A549 (cell line): ENCODE measurements around the gene FHIT. TPM values are rescaled to one million over a fixed set of nuclear protein-coding genes. Genes with fewer than 3 reads are reported as not detected.
"Not testable (repeated sequence)": the region's sequence is repeated elsewhere in the genome, so short reads cannot be mapped to it uniquely, and the experiment has no call there.

Experiments
- ATAC-seq, 2 experiments: fragments of 200-7000 bp in 1 of 2; fragments of >200 bp in 1 of 2; cut with Nextera tagmentation in 1 of 2; cut with Tn5 transposase in 1 of 2; 3 replicates each; pipeline versions ENCODE4 v1.8.0 to v1.9.1; 2018 to 2020; ENCODE audit warnings: mild to moderate bottlenecking in 1 of 2, moderate library complexity in 1 of 2
- CTCF ChIA-PET: fragments of 300-600 bp; sonication (Branson Sonifier 250); formaldehyde crosslinking; extraction: SDS; loops from one replicate; lab custom pipeline; 2021; ENCODE audit warnings: antibody characterized with exemption, inconsistent platforms; lab: Yijun Ruan, JAX
- POLR2A ChIA-PET: fragments of 350-600 bp; formaldehyde crosslinking; extraction: SDS; loops from one replicate; lab custom pipeline; 2021; ENCODE audit warnings: antibody characterized with exemption, inconsistent platforms; lab: Yijun Ruan, JAX
- DNase-seq, 2 experiments: peaks; one replicate each; pipeline versions ENCODE4 v3.0.0 to v3.0.0-alpha.2; 2011 to 2016; ENCODE audit warnings: low read depth in 1 of 2, low spot score in 1 of 2
- FAIRE-seq: peaks from 2 replicates; lab custom pipeline; 2011; peaks lifted over from hg19 to GRCh38; lab: Jason Lieb, UNC
- H3K27ac ChIP-seq, 2 experiments: fragments of >200 bp; sonication (Bioruptor Twin); formaldehyde crosslinking; 3 replicates each; pipeline ENCODE4 v1.5.1; 2016 to 2017
- H3K4me1 ChIP-seq: fragments of >200 bp; sonication (Bioruptor Twin); formaldehyde crosslinking; 3 replicates; pipeline ENCODE4 v1.6.1; 2016
- H3K4me2 ChIP-seq: fragments of >200 bp; sonication (Bioruptor Twin); formaldehyde crosslinking; 3 replicates; pipeline ENCODE4 v1.6.1; 2016
- H3K4me3 ChIP-seq: fragments of >200 bp; sonication (Bioruptor Twin); formaldehyde crosslinking; 3 replicates; pipeline ENCODE4 v1.5.1; 2016
- H3K9me3 ChIP-seq: fragments of >200 bp; sonication (Bioruptor Twin); formaldehyde crosslinking; 3 replicates; pipeline ENCODE4 v1.6.1; 2016
- BCL3 ChIP-seq: fragments of >200 bp; sonication (Bioruptor Twin); formaldehyde crosslinking; IDR thresholded peaks from 3 replicates; pipeline ENCODE4 v1.6.1; 2016
- CEBPB ChIP-seq, 2 experiments: fragments of >200 bp in 1 of 2; sonication (Bioruptor Twin) in 1 of 2; formaldehyde crosslinking in 1 of 2; IDR thresholded peaks; 2 replicates each; pipeline ENCODE4 v1.6.1; 2012 to 2016
- EHF ChIP-seq: fragments of 250-450 bp; sonication (Bioruptor Pico); IDR thresholded peaks from 2 replicates; pipeline ENCODE4 v1.5.0; 2020; ENCODE audit warnings: mild to moderate bottlenecking
- EHMT2 ChIP-seq: fragments of 200-600 bp; sonication (generic); IDR thresholded peaks from 2 replicates; pipeline ENCODE4 v1.6.1; 2016; ENCODE audit warnings: antibody characterized with exemption, low read depth, mild to moderate bottlenecking, moderate library complexity
- EP300 ChIP-seq, 2 experiments: fragments of >200 bp; sonication (Bioruptor Twin); formaldehyde crosslinking; IDR thresholded peaks; 2 replicates in 1 of 2; 3 replicates in 1 of 2; pipeline ENCODE4 v1.6.1; 2016 to 2017
- FOSL2 ChIP-seq, 2 experiments: fragments of 450-650 bp in 1 of 2; fragments of >200 bp in 1 of 2; sonication (Bioruptor Twin) in 1 of 2; formaldehyde crosslinking; IDR thresholded peaks; 2 replicates each; pipeline versions ENCODE4 v1.5.0 to v1.6.1; 2016 to 2020; ENCODE audit warnings: mild to moderate bottlenecking in 1 of 2, moderate library complexity in 1 of 2
- GATA3 ChIP-seq: IDR thresholded peaks from 2 replicates; pipeline ENCODE4 v1.6.1; 2012; ENCODE audit warnings: borderline replicate concordance
- HES2 ChIP-seq: fragments of >200 bp; sonication (Bioruptor Twin); formaldehyde crosslinking; IDR thresholded peaks from 2 replicates; pipeline ENCODE4 v1.6.1; 2016
- HEYL ChIP-seq: fragments of 250-450 bp; sonication (Bioruptor Pico); IDR thresholded peaks from 2 replicates; pipeline ENCODE4 v1.8.0; 2021; ENCODE audit warnings: mild to moderate bottlenecking, moderate library complexity
- HOXB5 ChIP-seq: fragments of 250-450 bp; sonication (Bioruptor Pico); IDR thresholded peaks from 2 replicates; pipeline ENCODE4 v1.5.0; 2020; ENCODE audit warnings: mild to moderate bottlenecking, moderate library complexity
- JUNB ChIP-seq: fragments of >200 bp; sonication (Bioruptor Twin); formaldehyde crosslinking; IDR thresholded peaks from 2 replicates; pipeline ENCODE4 v1.6.1; 2016
- NFE2L2 ChIP-seq: fragments of 150-350 bp; conservative IDR thresholded peaks from 2 replicates; pipeline ENCODE4 v1.6.1; 2014; ENCODE audit warnings: low read length
- NPAS2 ChIP-seq: fragments of 250-450 bp; sonication (Bioruptor Pico); IDR thresholded peaks from 2 replicates; pipeline ENCODE4 v1.8.0; 2022; ENCODE audit warnings: mild to moderate bottlenecking, moderate library complexity, borderline replicate concordance
- PHF8 ChIP-seq: fragments of 200-600 bp; sonication (generic); IDR thresholded peaks from 2 replicates; pipeline ENCODE4 v1.6.1; 2016; ENCODE audit warnings: low read depth, mild to moderate bottlenecking, antibody characterized with exemption, moderate library complexity, borderline replicate concordance
- POLR2AphosphoS2 ChIP-seq: conservative IDR thresholded peaks from 2 replicates; pipeline ENCODE4 v1.6.1; 2012; ENCODE audit warnings: low read length, improper control_type of control experiment, inconsistent platforms
- RAD21 ChIP-seq, 2 experiments: fragments of >200 bp in 1 of 2; sonication (Bioruptor Twin) in 1 of 2; formaldehyde crosslinking in 1 of 2; IDR thresholded peaks in 1 of 2; conservative IDR thresholded peaks in 1 of 2; 2 replicates in 1 of 2; 3 replicates in 1 of 2; pipeline ENCODE4 v1.6.1; 2012 to 2018; ENCODE audit warnings: inconsistent platforms in 1 of 2
- RARB ChIP-seq: fragments of 250-450 bp; sonication (Bioruptor Pico); IDR thresholded peaks from 2 replicates; pipeline ENCODE4 v1.8.0; 2021; ENCODE audit warnings: mild to moderate bottlenecking, moderate library complexity
- RCOR1 ChIP-seq: fragments of 150-350 bp; IDR thresholded peaks from 2 replicates; pipeline ENCODE4 v1.6.1; 2014; ENCODE audit warnings: antibody characterized with exemption, low read length, low read depth
- SMC3 ChIP-seq: fragments of >200 bp; sonication (Bioruptor Twin); formaldehyde crosslinking; IDR thresholded peaks from 3 replicates; pipeline ENCODE4 v1.6.1; 2018; ENCODE audit warnings: inconsistent platforms
- SREBF2 ChIP-seq: fragments of 450-650 bp; IDR thresholded peaks from 2 replicates; pipeline ENCODE4 v1.6.1; 2014; ENCODE audit warnings: mild to moderate bottlenecking, moderate library complexity
- TP53 ChIP-seq: fragments of 250-450 bp; sonication (Bioruptor Pico); IDR thresholded peaks from 2 replicates; pipeline ENCODE4 v1.5.0; 2021; ENCODE audit warnings: mild to moderate bottlenecking, moderate library complexity
- ZC3H11A ChIP-seq: fragments of 450-650 bp; IDR thresholded peaks from 2 replicates; pipeline ENCODE4 v1.6.1; 2014; ENCODE audit warnings: antibody characterized with exemption, mild to moderate bottlenecking
- ZSCAN20 ChIP-seq: fragments of 250-450 bp; sonication (Bioruptor Pico); IDR thresholded peaks from 2 replicates; pipeline ENCODE4 v1.8.0; 2022; ENCODE audit warnings: mild to moderate bottlenecking, moderate library complexity
- WGBS: methylation state at CpG from one replicate; pipeline ENCODE4 v1.1.6; 2017; ENCODE audit errors: missing lambda C conversion rate; 5-methylcytosine and 5-hydroxymethylcytosine counted together
- polyA plus RNA-seq, 4 experiments: library from polyadenylated mRNA; depleted of rRNA in 3 of 4; stranded (reverse); fragments of >200 nt; fragmentation: RNase III in 1 of 4; extraction: RNeasy Plus Mini Kit Qiagen cat#74134 plus additional on column Dnase treatment in 1 of 4; gene quantifications; 2 replicates in 3 of 4; 3 replicates in 1 of 4; pipeline ENCODE4 v1.2.3, GENCODE V29; 2011 to 2017
- TF ChIP-seq, protein P1 (sequence below): fragments of >200 bp; sonication (Bioruptor Twin); formaldehyde crosslinking; IDR thresholded peaks from 3 replicates; pipeline ENCODE4 v1.5.1; 2016

Gene FHIT
- polyA plus RNA-seq, 2 of the 4 experiments (the other 2 are of a cell fraction): 0.76 to 0.92 TPM

- H3K4me2 ChIP-seq: no peak overlapping the region
- ChIA-PET CTCF (no interaction called here), POLR2A (no interaction called here)
- no peak overlapping the region for H3K27ac ChIP-seq
- no peak for DNase-seq
- no peak for TF ChIP-seq RCOR1
- TF ChIP-seq RAD21 (conservative IDR thresholded peaks at IDR 0.05 in 1 of 2, IDR thresholded peaks at IDR 0.05 in 1 of 2): no peak
- 46% methylated on average over 4 of the region's 4 CpGs for WGBS
- H3K9me3 ChIP-seq: no peaks in the 10 kb centered on the region
- H3K4me1 ChIP-seq: no peaks in the 10 kb centered on the region
- FAIRE-seq: no peak
- H3K4me3 ChIP-seq: no peak overlapping the region
- ATAC-seq: no peak
These were observed 32.7 kb downstream of the FHIT start for GRCh38 chr3:61218504-61218903.

GRCh38 chr3:61216171-61216570 lies 35.1 kb downstream of the FHIT start:
- FAIRE-seq, H3K4me3 ChIP-seq, CTCF ChIA-PET, ATAC-seq, H3K9me3 ChIP-seq, POLR2A ChIA-PET, H3K4me2 ChIP-seq, H3K4me1 ChIP-seq, H3K27ac ChIP-seq, DNase-seq: not testable (repeated sequence)
- WGBS: 26% methylated on average over 3 of the region's 3 CpGs

- Histone ChIP-seq H3K9me3 (no peaks in the 10 kb centered on the region), H3K4me1 (no peaks in the 10 kb centered on the region), H3K4me2 (no peak overlapping the region), H3K27ac (no peak overlapping the region), H3K4me3 (no peak overlapping the region)
- POLR2A ChIA-PET: no interaction called here
- TF ChIP-seq GATA3 (no peak), FOSL2 (IDR thresholded peaks at IDR 0.05) (no peak), FOSL2 (CRISPR knock-in tag; IDR thresholded peaks at IDR 0.05) (no peak), SREBF2 (no peak), HES2 (no peak), EP300 (IDR thresholded peaks at IDR 0.05) (no peak), RARB (CRISPR knock-in tag) (no peak)
- TF ChIP-seq, protein P1, sequence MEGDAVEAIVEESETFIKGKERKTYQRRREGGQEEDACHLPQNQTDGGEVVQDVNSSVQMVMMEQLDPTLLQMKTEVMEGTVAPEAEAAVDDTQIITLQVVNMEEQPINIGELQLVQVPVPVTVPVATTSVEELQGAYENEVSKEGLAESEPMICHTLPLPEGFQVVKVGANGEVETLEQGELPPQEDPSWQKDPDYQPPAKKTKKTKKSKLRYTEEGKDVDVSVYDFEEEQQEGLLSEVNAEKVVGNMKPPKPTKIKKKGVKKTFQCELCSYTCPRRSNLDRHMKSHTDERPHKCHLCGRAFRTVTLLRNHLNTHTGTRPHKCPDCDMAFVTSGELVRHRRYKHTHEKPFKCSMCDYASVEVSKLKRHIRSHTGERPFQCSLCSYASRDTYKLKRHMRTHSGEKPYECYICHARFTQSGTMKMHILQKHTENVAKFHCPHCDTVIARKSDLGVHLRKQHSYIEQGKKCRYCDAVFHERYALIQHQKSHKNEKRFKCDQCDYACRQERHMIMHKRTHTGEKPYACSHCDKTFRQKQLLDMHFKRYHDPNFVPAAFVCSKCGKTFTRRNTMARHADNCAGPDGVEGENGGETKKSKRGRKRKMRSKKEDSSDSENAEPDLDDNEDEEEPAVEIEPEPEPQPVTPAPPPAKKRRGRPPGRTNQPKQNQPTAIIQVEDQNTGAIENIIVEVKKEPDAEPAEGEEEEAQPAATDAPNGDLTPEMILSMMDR: no peak
- no peak for FAIRE-seq
- no peak for ATAC-seq
- CTCF ChIA-PET: no interaction called here
- WGBS: 80% methylated on average over 7 of the region's 17 CpGs
- no peak for DNase-seq
These were observed 49.2 kb downstream of the FHIT start for GRCh38 chr3:61202086-61202485.

GRCh38 chr3:61201071-61201470 lies 50.2 kb downstream of the FHIT start:
- TF ChIP-seq GATA3 (no peak), NFE2L2 (no peak), ZC3H11A (no peak), ZSCAN20 (CRISPR knock-in tag) (no peak), PHF8 (no peak), FOSL2 (IDR thresholded peaks at IDR 0.05) (no peak), FOSL2 (CRISPR knock-in tag; IDR thresholded peaks at IDR 0.05) (no peak), SMC3 (no peak), EHF (CRISPR knock-in tag) (no peak), HES2 (no peak), JUNB (no peak)
- ChIA-PET POLR2A (no interaction called here), CTCF (no interaction called here)
- no peak for ATAC-seq
- no peak overlapping the region for H3K27ac ChIP-seq
- no peaks in the 10 kb centered on the region for H3K9me3 ChIP-seq
- no peak for DNase-seq
- H3K4me2 ChIP-seq: no peak overlapping the region
- no peaks in the 10 kb centered on the region for H3K4me1 ChIP-seq
- no peak for FAIRE-seq
- 73% methylated on average over 3 of the region's 3 CpGs for WGBS
- H3K4me3 ChIP-seq: no peak overlapping the region

DNA sequence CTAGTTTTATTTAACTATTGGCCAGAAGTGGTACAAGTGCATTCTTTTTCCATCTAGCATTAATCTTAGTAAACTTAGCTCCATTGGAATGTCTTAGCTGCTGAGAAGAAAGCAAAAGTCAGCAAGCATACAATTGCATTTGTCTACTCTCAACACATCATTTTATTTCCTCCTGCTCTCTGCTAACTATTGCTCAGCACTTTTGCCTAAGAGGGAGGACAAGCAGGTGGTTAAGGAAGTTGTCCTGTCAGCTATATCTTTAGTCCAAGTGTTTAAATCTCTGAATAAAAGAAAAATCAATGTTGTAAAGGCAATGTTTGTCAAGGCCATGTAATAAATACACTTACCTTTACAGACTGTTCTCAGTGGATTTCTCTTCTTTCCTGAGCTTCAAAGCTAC lies 51.0 kb downstream of the FHIT start:
- Histone ChIP-seq H3K4me1 (no peaks in the 10 kb centered on the region), H3K27ac (no peak overlapping the region), H3K4me2 (no peak overlapping the region), H3K4me3 (no peak overlapping the region), H3K9me3 (no peaks in the 10 kb centered on the region)
- CTCF ChIA-PET: no interaction called here
- POLR2A ChIA-PET: no interaction called here
- ATAC-seq: no peak
- no peak for FAIRE-seq
- no peak for DNase-seq
- TF ChIP-seq, protein P1: no peak
- TF ChIP-seq EHMT2 (no peak), NPAS2 (CRISPR knock-in tag) (no peak), HEYL (no peak), EHF (CRISPR knock-in tag) (no peak), HOXB5 (CRISPR knock-in tag) (no peak), TP53 (CRISPR knock-in tag) (no peak), BCL3 (no peak), POLR2AphosphoS2 (no peak), CEBPB (IDR thresholded peaks at IDR 0.05) (no peak)
